Posterior vena cava (tissue), 2 donors: Measurements from ENCODE around the gene MT3. TPM values are rescaled to one million over a fixed set of nuclear protein-coding genes. Genes with fewer than 3 reads are reported as not detected.
"Not testable (repeated sequence)": the region's sequence is repeated elsewhere in the genome, so short reads cannot be mapped to it uniquely, and the experiment has no call there.

ENCODE experiments used
- DNase-seq: peaks from one replicate; pipeline ENCODE4 v3.0.0-alpha.2; 2020; ENCODE audit warnings: low spot score
- intact Hi-C, 2 donors: fragments of 100-400 bp; cut with DNase I; formaldehyde crosslinking; loops; one replicate each; pipeline versions ENCODE4 v1.14.1 to v1.14.2; 2022 to 2023
- total RNA-seq, 2 donors: library from RNA; stranded (reverse); fragmentation: NEBNext Ultra II Directional; extraction: Animal tissue kit (Norgen Biotek cat#: 25700); gene quantifications; one replicate each; pipeline ENCODE4 v1.2.1, GENCODE V29; 2021
- donor health status: DM: yes; HTN: yes; CAD: no.
- donor health status: DM: yes; HTN: yes; CAD: no.

The MT3 gene
- total RNA-seq, 2 donors from 2014 or later = not detected

GRCh38 chr16:56607675-56608042 is 18.3 kb downstream of the MT3 start:
- intact Hi-C loops = no loop called here

DNA sequence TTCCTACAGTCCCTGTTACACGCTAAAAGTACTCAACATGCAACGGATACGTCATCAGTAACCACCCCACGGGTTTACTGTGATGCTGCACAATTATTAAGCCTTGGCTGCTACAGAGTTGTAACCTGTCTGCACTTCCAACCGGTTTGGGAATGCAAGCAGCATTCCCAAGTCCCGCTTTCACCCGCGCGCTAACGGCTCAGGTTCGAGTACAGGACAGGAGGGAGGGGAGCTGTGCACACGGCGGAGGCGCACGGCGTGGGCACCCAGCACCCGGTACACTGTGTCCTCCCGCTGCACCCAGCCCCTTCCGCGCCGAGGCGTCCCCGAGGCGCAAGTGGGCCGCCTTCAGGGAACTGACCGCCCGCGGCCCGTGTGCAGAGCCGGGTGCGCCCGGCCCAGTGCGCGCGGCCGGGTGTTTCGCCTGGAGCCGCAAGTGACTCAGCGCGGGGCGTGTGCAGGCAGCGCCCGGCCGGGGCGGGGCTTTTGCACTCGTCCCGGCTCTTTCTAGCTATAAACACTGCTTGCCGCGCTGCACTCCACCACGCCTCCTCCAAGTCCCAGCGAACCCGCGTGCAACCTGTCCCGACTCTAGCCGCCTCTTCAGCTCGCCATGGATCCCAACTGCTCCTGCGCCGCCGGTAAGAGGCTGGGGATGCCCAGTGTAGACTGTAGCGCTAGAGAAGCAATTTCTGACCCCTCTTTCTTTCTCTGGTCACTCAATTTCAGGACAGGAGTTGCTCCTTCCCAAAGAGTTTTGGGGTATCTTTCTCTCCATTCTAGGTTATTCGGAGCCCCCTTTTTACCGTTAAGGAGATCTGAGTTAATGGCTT is 18.9 kb downstream of the MT3 start, which contains the start of gene MT2A:
TSS of gene MT2A (plus strand) at position 542 of the 833 bp plus-strand sequence. CDS start at position 614, 72 bp downstream.
- intact Hi-C loops = no loop called here

More at GRCh38 chr16:56607675-56608042, 18.3 kb downstream of the MT3 start:
- DNase-seq = no peak

DNA sequence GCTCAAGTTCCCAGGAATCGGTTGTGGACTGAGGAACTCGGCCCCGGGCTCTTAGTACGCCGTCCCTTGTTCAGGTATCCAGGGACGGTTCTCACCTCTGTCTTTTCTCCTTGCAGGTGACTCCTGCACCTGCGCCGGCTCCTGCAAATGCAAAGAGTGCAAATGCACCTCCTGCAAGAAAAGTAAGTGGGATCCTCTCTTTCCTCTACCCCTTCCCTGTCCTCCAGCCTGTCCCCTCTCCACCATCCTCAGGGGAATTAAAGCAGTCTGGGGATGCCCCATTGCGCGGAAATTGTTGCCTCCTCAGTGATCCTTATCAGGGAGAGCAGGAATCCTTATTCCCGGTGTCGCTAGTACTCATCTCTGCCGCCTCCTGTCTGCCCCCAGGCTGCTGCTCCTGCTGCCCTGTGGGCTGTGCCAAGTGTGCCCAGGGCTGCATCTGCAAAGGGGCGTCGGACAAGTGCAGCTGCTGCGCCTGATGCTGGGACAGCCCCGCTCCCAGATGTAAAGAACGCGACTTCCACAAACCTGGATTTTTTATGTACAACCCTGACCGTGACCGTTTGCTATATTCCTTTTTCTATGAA is 19.6 kb downstream of the MT3 start:
- intact Hi-C loops = no loop called here
- DNase-seq = peak; percentile 82

More for the DNA sequence above, 18.9 kb downstream of the MT3 start, which contains the start of gene MT2A:
- peak; percentile 99 for DNase-seq

DNA sequence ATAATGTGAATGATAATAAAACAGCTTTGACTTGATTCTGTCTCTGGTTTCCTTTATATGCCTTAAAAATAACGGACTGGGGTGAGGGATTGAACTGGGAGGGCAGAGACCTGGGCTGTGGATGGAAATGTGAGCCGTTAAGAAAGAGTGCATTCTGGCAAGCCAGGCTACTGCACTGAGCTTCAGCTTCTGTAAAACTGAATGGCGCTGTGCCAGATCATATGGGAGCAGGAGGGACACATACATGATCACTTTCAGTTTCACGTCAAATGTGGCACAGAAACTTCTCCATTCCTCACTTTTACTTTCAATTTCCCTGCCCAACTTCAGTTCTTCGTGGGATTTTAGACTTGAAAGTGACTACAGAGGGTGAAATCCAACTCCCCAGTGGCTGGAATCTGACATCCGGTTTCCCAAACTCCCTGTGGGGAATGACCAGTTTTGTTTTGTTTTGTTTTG is 20.2 kb downstream of the MT3 start:
- DNase-seq = peak; percentile 89
- intact Hi-C loops = no loop called here

DNA sequence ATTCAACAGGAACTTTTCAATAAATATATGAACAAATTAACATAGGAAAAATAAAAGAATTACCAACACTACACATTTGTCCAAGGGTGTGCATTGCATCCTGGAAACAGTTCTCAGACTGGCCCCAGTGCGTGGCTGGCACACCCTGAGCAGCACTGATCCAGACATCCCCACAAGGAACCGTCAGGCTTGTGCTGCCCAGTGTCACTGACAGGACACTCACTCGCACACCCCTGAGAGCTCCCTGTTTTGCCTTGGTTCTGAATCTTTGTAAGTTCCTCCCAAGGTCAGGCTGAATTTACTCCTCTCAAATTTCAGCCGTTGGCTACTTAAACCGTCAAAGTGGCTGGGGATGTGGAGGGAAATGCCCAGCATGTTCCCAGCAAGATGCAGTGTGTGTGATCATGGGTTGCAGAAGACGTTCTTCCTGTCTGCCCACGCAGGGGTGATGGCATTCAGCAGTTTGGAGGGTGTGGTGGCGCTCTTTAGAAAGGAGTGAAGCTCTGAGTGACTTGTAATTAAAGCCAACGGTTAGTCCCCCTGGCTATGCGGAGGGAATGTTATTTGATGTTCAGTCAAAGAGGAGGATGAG is 20.8 kb downstream of the MT3 start:
- intact Hi-C loops = no loop called here
- peak; percentile 90 for DNase-seq

GRCh38 chr16:56610609-56611111 is 21.3 kb downstream of the MT3 start:
- no peak for DNase-seq
- intact Hi-C loops = no loop called here

DNA sequence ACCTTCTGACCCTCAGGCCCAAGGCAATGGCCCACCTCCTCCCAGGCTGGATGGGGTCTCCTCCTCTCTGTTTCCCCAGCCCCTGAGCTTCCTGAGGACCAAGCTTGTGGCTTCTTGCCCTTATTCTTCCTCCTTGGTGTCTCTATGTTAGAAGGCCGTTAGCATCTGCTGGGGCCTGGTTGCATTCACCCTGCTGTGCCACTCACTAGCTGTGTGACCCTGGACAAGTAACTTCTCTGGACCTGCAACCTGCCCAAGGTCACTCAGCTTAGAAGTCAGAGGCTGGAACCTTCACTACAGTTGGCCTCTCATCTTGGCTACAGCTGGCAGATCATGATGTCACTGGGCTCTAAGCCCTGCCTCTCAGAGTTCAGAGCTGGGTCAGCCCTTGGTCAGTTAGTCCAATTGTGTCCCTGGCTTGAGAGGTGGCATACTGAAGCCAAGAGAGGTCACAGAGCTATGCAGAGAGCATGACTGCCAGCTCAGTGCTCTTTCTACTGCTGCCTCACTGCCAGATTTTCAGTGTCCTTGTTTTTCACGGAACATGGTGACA is 22.0 kb downstream of the MT3 start:
- intact Hi-C loops = no loop called here
- peak; percentile 89 for DNase-seq

- intact Hi-C loops = no loop called here
Observed at GRCh38 chr16:56613706-56614105, 24.4 kb downstream of the MT3 start.

DNA sequence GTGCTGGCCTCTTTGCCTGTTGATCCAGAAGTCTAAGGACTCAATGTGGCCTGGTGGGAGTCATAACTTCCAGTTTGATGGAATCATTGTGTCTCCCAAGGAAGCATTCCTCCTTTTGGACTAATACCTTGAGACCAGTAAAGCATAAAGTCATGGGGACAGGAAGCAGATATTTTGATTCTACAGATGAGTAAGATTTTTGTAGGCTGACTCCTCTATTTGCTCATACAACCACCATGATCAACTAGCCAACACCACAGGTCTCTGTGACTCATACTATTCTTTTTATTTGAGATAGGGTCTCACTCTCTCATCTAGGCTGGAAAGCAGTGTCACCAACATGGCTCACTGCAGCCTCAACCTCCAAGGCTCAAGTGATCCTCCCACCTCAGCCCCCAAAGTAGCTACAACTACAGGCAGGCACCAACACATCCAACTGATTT is 25.2 kb downstream of the MT3 start:
- no peak for DNase-seq
- intact Hi-C loops = no loop called here

More at GRCh38 chr16:56613706-56614105, 24.4 kb downstream of the MT3 start:
- DNase-seq = no peak

DNA sequence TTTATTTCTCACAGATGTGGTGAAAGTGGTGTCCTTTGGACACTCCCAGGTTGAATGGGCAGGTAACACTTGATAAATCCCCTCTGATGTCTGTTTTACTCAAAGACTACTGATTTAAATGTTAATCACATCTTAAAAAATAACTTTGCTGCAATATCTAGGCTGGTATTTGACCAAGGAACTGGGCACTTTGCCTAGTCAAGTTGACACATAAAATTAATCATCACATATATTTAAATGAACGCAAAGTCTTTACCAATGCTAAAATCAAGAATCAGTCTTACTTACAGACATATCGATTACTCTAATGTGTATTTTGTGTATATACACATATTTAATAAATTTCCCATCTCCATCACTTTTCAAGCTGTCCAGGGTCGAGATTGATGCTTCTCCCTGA is 26.0 kb downstream of the MT3 start:
- intact Hi-C loops = no loop called here
- no peak for DNase-seq

DNA sequence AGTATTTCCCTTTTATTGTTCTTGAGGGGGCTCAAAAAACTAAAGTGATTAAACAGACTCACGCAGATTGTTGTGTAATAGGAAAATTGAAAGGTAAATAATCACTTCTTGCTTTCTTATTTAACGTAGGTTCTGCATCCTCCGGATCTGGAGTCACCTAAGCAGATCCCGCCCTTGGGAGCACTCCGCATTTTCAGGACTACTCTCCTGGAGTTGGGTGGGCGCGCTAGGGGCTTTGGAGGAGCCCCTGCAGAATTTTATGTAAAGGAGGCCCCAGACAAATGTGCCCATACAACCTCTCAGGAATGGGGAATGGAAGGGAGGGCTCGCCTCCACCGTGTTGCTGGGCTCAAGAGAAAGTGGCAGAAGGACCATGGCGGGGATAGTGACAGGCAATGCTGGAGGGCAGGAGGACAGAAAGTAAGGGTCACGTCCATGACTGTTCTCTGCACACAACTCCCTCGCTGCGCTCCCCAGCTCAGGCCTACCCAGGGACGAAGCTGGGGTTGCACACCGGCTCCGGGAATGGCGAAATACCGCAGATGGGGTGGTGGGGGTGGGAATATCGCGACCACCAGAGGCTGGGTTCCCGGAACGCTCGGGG is 27.4 kb downstream of the MT3 start:
- intact Hi-C loops = no loop called here
- DNase-seq = no peak

DNA sequence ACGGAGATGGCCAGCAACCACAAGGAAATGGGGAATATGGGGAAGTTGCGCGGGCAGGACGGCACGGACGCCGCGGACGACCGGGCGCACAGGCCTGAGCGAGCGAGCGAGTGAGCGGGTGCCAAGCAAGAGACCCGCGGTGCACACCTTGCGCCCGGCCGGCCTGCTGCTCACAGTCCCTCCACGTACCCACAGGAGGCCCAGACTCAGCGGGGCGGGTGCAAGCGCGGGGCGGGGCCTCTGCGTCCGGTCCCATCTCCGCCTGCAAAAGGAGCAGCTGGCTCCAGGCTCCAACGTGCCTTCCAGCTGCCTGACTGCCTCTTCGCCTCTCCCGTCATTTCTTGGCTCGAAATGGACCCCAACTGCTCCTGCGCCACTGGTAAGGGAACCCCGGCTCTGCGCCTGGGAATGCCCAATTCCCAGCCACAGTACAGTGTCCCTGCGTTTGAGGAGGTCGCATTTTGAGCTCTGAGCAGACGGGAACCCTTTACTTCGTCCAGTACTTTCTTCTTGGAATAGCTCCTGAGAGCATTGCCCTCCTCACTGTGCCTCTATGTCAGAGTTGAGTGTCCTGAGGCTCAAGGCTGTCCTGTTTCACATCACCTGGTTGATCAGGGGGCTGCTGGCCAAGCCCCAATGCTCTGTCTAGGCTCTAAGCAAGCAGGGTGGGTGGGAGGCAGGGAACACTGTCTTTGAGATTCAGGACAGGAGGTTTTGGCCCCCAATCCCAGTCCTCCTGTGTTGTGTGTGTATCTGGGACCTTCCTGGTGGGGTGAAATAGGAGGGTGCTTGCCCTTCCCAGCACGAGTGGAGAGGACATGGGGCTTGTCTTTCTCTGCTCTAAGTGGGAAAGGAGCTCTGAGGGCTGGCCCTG is 28.1 kb downstream of the MT3 start:
- DNase-seq = peak; percentile 94
- intact Hi-C loops = no loop called here

DNA sequence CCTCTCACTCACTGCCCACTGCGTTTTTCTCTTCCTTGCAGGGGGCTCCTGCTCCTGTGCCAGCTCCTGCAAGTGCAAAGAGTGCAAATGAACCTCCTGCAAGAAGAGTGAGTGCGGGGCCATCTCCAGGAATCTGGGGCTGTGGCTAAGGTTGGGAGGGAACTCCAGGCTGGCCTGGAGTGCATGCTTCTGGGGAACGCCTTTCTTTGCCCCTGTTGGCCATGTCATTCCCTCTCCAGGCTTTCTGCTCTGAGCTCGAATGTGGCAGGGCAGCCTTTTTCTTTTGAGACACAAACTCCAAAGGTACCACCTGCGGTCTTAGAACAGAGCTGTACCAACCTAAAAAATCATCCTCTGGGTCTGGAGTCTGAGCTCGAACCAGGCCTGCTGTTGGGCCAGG is 28.8 kb downstream of the MT3 start:
- no peak for DNase-seq
- intact Hi-C loops = no loop called here

- peak; percentile 74 for DNase-seq
- intact Hi-C loops = no loop called here
Observed at GRCh38 chr16:56620339-56620897, 31.1 kb downstream of the MT3 start.

- DNase-seq, intact Hi-C loops: not testable (repeated sequence)
Observed at GRCh38 chr16:56621665-56622445, 32.5 kb downstream of the MT3 start.

GRCh38 chr16:56623184-56623583 is 33.9 kb downstream of the MT3 start:
- DNase-seq, intact Hi-C loops: not testable (repeated sequence)

DNA sequence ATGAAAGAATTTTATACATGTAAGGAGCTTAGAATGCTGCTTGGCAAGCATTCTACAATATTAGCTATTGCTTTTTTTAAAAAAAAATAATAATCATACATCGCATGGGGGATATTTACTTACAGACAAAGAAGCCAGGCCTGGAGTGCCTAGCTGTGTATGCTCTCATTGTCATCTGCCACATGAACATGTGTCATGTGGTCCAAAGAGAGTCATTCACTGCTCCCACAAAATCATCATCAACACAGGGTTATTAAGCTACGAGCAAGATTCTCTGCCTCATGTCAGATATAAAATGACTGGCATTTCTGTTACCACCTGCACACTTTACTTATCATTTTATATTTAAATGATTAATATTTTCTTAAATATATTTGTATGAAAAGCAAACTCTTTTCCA is 34.3 kb downstream of the MT3 start:
- DNase-seq = no peak
- intact Hi-C loops = no loop called here
